ENCODE measurements around the gene GRID1. TPM values are rescaled to one million over a fixed set of nuclear protein-coding genes. Genes with fewer than 3 reads are reported as not detected.
A peak's percentile ranks its signal among the peaks of the same experiment; 100 is the strongest.
"Not testable (repeated sequence)": the region's sequence is repeated elsewhere in the genome, so short reads cannot be mapped to it uniquely, and the experiment has no call there.

Gene GRID1
- total RNA-seq, 2 donors from 2014 or later: 0.31 to 1.0 TPM

- ATAC-seq (no peak), DNase-seq (no peak)
- intact Hi-C loops (cut with DNase I, micrococcal nuclease): no loop called here
Observed at GRCh38 chr10:86179153-86179524, 187.5 kb downstream of the GRID1 start.

- ATAC-seq (peak; percentile 34), DNase-seq (peak in 1 of 2 donors; percentile 18)
- intact Hi-C loops (cut with DNase I, micrococcal nuclease): no loop called here
Observed at GRCh38 chr10:86178401-86179152, 188.0 kb downstream of the GRID1 start.

GRCh38 chr10:86177537-86178155 is 188.9 kb downstream of the GRID1 start:
- ATAC-seq: no peak
- peak in 1 of 2 donors; percentile 9 for DNase-seq

GRCh38 chr10:86176850-86177536 is 189.6 kb downstream of the GRID1 start:
- intact Hi-C loops (cut with DNase I, micrococcal nuclease): no loop called here
- no peak for ATAC-seq
- no peak for DNase-seq

More at GRCh38 chr10:86177537-86178155, 188.9 kb downstream of the GRID1 start:
- intact Hi-C loops (cut with DNase I, micrococcal nuclease): no loop called here

- ATAC-seq; intact Hi-C loops (cut with DNase I, micrococcal nuclease): not testable (repeated sequence)
- DNase-seq: peak in 1 of 2 donors; percentile 11
Observed at GRCh38 chr10:86175476-86175875, 191.1 kb downstream of the GRID1 start.

- DNase-seq (no peak), ATAC-seq (no peak)
- intact Hi-C loops (cut with DNase I, micrococcal nuclease): no loop called here
Observed at GRCh38 chr10:86172301-86172700, 194.3 kb downstream of the GRID1 start.

- DNase-seq (peak in 1 of 2 donors; percentile 2), ATAC-seq (no peak)
- intact Hi-C loops (cut with DNase I, micrococcal nuclease): no loop called here
Observed at GRCh38 chr10:86170255-86171108, 196.1 kb downstream of the GRID1 start.

- ATAC-seq (no peak), DNase-seq (peak in 1 of 2 donors; percentile 15)
- intact Hi-C loops (cut with DNase I, micrococcal nuclease): no loop called here
Observed at GRCh38 chr10:86169506-86170254, 196.9 kb downstream of the GRID1 start.

GRCh38 chr10:86169066-86169465 is 197.5 kb downstream of the GRID1 start:
- DNase-seq: peak in 1 of 2 donors; percentile 2
- ATAC-seq: no peak
- intact Hi-C loops (cut with DNase I, micrococcal nuclease): no loop called here

- DNase-seq: peak; percentile 22 to 24
- peak; percentile 61 for ATAC-seq
- intact Hi-C loops (cut with DNase I, micrococcal nuclease): no loop called here
Observed at GRCh38 chr10:86168256-86168655, 198.3 kb downstream of the GRID1 start.

GRCh38 chr10:86167762-86168128 is 198.8 kb downstream of the GRID1 start:
- no peak for ATAC-seq
- peak in 1 of 2 donors; percentile 14 for DNase-seq
- intact Hi-C loops (cut with DNase I, micrococcal nuclease): no loop called here

- no peak for ATAC-seq
- DNase-seq: peak in 1 of 2 donors; percentile 6
- intact Hi-C loops (cut with DNase I, micrococcal nuclease): no loop called here
Observed at GRCh38 chr10:86167121-86167761, 199.4 kb downstream of the GRID1 start.

GRCh38 chr10:86165666-86166065 is 200.9 kb downstream of the GRID1 start:
- DNase-seq (peak in 1 of 2 donors; percentile 14), ATAC-seq (no peak)
- intact Hi-C loops (cut with DNase I, micrococcal nuclease): no loop called here

- ATAC-seq (no peak), DNase-seq (peak in 1 of 2 donors; percentile 9)
- intact Hi-C loops (cut with DNase I, micrococcal nuclease): no loop called here
Observed at GRCh38 chr10:86164960-86165630, 201.5 kb downstream of the GRID1 start.

- peak; percentile 87 for ATAC-seq
- DNase-seq: peak; percentile 19 to 41
- intact Hi-C loops (cut with DNase I, micrococcal nuclease): no loop called here
Observed at GRCh38 chr10:86164174-86164774, 202.3 kb downstream of the GRID1 start.

- ATAC-seq (peak; percentile 84), DNase-seq (peak; percentile 39 to 41)
- intact Hi-C loops (cut with DNase I, micrococcal nuclease): no loop called here
Observed at GRCh38 chr10:86163522-86164173, 202.9 kb downstream of the GRID1 start.
